Stomach (tissue), 4 donors: ENCODE data around the gene ZNF280B.

Experiments
- POLR2A ChIP-seq, 4 donors: fragments of 450-650 bp; IDR thresholded peaks; one replicate each; pipeline ENCODE4 v1.6.1; 2016; ENCODE audit warnings: antibody characterized with exemption in 4 of 4, control low read depth in 2 of 4, mild to moderate bottlenecking in 1 of 4, moderate library complexity in 1 of 4
- TF ChIP-seq, protein P1 (sequence below), 7 experiments: fragments of 450-650 bp in 4 of 7; fragments of 200-600 bp in 3 of 7; sonication (generic) in 3 of 7; IDR thresholded peaks; one replicate each; pipeline ENCODE4 v1.5.1; 2016 to 2019; ENCODE audit warnings: antibody characterized with exemption in 7 of 7, control low read depth in 2 of 7, mild to moderate bottlenecking in 1 of 7

GRCh38 chr22:22531770-22532546 is 23.4 kb upstream of the ZNF280B start:
- no peak for TF ChIP-seq POLR2A (IDR thresholded peaks at IDR 0.05)
- TF ChIP-seq, protein P1, sequence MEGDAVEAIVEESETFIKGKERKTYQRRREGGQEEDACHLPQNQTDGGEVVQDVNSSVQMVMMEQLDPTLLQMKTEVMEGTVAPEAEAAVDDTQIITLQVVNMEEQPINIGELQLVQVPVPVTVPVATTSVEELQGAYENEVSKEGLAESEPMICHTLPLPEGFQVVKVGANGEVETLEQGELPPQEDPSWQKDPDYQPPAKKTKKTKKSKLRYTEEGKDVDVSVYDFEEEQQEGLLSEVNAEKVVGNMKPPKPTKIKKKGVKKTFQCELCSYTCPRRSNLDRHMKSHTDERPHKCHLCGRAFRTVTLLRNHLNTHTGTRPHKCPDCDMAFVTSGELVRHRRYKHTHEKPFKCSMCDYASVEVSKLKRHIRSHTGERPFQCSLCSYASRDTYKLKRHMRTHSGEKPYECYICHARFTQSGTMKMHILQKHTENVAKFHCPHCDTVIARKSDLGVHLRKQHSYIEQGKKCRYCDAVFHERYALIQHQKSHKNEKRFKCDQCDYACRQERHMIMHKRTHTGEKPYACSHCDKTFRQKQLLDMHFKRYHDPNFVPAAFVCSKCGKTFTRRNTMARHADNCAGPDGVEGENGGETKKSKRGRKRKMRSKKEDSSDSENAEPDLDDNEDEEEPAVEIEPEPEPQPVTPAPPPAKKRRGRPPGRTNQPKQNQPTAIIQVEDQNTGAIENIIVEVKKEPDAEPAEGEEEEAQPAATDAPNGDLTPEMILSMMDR (IDR thresholded peaks at IDR 0.05): no peak
